ENCODE data around the gene ZDHHC7.

ZDHHC7 gene

GRCh38 chr16:85017633-85018032 is 6.3 kb upstream of the ZDHHC7 start:
- DNase-seq = no peak

- DNase-seq = no peak
Observed at GRCh38 chr16:85017151-85017550, 5.8 kb upstream of the ZDHHC7 start.

- DNase-seq = no peak
Observed at GRCh38 chr16:85015481-85016187, 4.3 kb upstream of the ZDHHC7 start.

GRCh38 chr16:85014311-85014710 is 3.0 kb upstream of the ZDHHC7 start:
- no peak for DNase-seq

- DNase-seq = no peak
Observed at GRCh38 chr16:85011846-85012284, 530 bp upstream of the ZDHHC7 start.

GRCh38 chr16:85010446-85010930 is 847 bp downstream of the ZDHHC7 start:
- no peak for DNase-seq

GRCh38 chr16:85008271-85008670 is 3.1 kb downstream of the ZDHHC7 start:
- no peak for DNase-seq

- no peak for DNase-seq
Observed at GRCh38 chr16:85007496-85008214, 3.7 kb downstream of the ZDHHC7 start.

GRCh38 chr16:85006639-85007038 is 4.7 kb downstream of the ZDHHC7 start:
- no peak for DNase-seq

GRCh38 chr16:85005285-85006069 is 5.9 kb downstream of the ZDHHC7 start:
- DNase-seq = no peak

GRCh38 chr16:85004587-85005205 is 6.6 kb downstream of the ZDHHC7 start:
- DNase-seq = no peak

GRCh38 chr16:85003725-85004586 is 7.4 kb downstream of the ZDHHC7 start:
- DNase-seq = no peak

- DNase-seq = no peak
Observed at GRCh38 chr16:85003076-85003475, 8.3 kb downstream of the ZDHHC7 start.

- DNase-seq = no peak
Observed at GRCh38 chr16:85002608-85003007, 8.7 kb downstream of the ZDHHC7 start.

- no peak for DNase-seq
Observed at GRCh38 chr16:85002099-85002541, 9.2 kb downstream of the ZDHHC7 start.

- no peak for DNase-seq
Observed at GRCh38 chr16:84999857-85000480, 11.4 kb downstream of the ZDHHC7 start.

GRCh38 chr16:84999200-84999599 is 12.1 kb downstream of the ZDHHC7 start:
- DNase-seq = no peak

GRCh38 chr16:84996365-84996764 is 15.0 kb downstream of the ZDHHC7 start:
- no peak for DNase-seq

- no peak for DNase-seq
Observed at GRCh38 chr16:84995663-84996062, 15.7 kb downstream of the ZDHHC7 start.

- DNase-seq = no peak
Observed at GRCh38 chr16:84993926-84994325, 17.4 kb downstream of the ZDHHC7 start.

GRCh38 chr16:84992717-84993075 is 18.6 kb downstream of the ZDHHC7 start:
- no peak for DNase-seq

GRCh38 chr16:84990782-84991181 is 20.6 kb downstream of the ZDHHC7 start:
- DNase-seq = no peak

All from activated naive CD4-positive, alpha-beta T cell (primary cell).